ENCODE data around the gene CCDC136.

CCDC136 gene

GRCh38 chr7:128833148-128833945 is 41.6 kb downstream of the CCDC136 start:
- DNase-seq, result no peak

GRCh38 chr7:128833946-128834325 is 42.2 kb downstream of the CCDC136 start:
- DNase-seq, result no peak

GRCh38 chr7:128835231-128835751 is 43.5 kb downstream of the CCDC136 start:
- no peak for DNase-seq

DNA sequence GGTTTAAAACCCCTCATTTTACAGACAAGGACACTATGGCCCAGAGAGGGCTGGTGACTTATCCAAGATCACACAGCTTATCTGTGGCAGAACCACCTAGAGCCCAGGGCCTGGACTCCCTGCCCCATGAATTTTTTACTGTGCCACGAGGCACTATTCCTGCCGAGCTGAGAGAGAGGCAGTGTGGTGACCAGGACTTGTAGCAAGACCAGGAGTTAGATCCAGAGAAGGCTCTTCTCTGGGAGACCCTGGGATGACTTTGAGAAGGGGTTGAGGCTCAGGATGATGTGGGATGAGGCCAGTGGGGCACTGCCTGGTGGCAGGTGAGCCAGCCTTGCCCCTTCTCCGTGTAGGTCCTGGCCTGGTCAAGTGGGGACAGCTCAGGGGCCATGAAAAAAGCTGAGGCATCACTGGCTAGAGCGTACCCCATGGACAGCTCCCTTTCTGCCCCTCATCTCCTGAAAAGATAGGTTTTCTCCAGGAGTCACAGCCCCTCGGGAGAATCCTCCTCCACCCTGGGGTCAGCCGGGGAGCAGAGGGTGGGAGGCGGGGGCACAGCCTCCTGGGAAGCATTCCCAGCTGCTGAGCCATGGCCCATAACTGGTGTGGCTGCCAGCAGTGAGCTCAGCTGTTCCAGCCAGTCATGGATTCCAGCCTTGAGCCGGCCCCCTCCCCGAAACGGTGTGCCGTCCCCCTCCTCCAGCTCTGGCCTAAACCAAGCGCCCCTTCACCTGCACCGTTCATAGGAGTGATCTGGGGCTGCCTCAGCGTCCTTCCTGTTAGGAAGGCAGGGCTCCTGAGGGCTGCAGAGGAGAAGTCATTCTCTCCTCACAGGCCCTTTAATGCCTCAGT is 44.2 kb downstream of the CCDC136 start:
- no peak for DNase-seq

GRCh38 chr7:128836729-128837348 is 45.1 kb downstream of the CCDC136 start:
- no peak for DNase-seq

- no peak for DNase-seq
Measured at GRCh38 chr7:128837521-128837921, 45.8 kb downstream of the CCDC136 start.

GRCh38 chr7:128838109-128838779 is 46.5 kb downstream of the CCDC136 start:
- no peak for DNase-seq

- DNase-seq, result no peak
Measured at GRCh38 chr7:128838981-128839731, 47.4 kb downstream of the CCDC136 start.

GRCh38 chr7:128839751-128840177 is 48.0 kb downstream of the CCDC136 start:
- no peak for DNase-seq

DNA sequence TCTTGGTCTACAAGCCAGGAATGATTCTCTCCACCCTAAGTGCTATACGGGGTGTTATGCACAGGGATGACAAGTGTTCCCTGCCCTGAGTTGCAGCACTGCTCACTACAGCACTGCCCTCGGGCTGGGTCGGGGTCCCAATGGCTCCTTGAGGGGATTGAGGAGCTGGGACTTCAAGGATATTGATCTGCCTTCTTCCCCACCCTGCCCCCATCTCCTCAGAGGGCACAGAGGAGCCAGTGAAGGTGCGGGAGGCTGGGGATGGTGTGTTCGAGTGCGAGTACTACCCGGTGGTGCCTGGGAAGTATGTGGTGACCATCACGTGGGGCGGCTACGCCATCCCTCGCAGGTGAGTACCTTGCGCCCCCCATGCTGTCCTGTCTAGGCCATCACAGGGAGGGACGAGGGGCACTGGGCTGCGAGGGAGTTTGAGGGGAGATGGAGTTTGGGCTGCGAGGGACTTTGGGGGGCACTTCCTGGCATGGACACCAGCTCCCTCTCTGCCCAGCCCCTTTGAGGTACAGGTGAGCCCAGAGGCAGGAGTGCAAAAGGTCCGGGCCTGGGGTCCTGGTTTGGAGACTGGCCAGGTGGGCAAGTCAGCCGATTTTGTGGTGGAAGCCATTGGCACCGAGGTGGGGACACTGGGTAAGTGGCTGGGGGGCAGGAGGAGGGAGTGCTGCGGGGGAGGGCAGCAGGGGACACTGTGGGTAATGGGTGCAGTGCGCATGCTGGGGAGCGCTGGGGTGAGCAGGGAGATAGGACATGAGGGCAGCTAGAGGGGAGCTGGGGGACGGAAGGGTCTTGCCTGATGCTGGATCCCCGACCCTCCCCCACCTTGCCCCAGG is 48.8 kb downstream of the CCDC136 start:
- no peak for DNase-seq

GRCh38 chr7:128841171-128841690 is 49.5 kb downstream of the CCDC136 start:
- DNase-seq, result no peak

- DNase-seq, result no peak
Measured at GRCh38 chr7:128841921-128842673, 50.3 kb downstream of the CCDC136 start.

GRCh38 chr7:128842674-128843641 is 51.2 kb downstream of the CCDC136 start:
- DNase-seq, result no peak

GRCh38 chr7:128843938-128844621 is 52.3 kb downstream of the CCDC136 start:
- no peak for DNase-seq

DNA sequence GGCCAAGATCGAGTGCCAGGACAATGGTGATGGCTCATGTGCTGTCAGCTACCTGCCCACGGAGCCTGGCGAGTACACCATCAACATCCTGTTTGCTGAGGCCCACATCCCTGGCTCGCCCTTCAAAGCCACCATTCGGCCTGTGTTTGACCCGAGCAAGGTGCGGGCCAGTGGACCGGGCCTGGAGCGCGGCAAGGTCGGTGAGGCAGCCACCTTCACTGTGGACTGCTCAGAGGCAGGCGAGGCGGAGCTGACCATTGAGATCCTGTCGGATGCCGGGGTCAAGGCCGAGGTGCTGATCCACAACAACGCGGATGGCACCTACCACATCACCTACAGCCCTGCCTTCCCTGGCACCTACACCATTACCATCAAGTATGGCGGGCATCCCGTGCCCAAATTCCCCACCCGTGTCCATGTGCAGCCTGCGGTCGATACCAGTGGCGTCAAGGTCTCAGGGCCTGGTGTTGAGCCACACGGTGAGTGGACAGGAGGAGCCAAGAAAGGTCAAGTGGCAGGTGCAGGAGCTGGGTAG is 53.1 kb downstream of the CCDC136 start:
- DNase-seq, result no peak

- DNase-seq, result no peak
Measured at GRCh38 chr7:128845475-128845874, 53.7 kb downstream of the CCDC136 start.

GRCh38 chr7:128845987-128846386 is 54.2 kb downstream of the CCDC136 start:
- DNase-seq, result no peak

All from NCI-H1417 treated with DMSO at 0.1 percent for 48 hours (cell line).